ENCODE results near the gene MAG. TPM values are rescaled to one million over a fixed set of nuclear protein-coding genes. Genes with fewer than 3 reads are reported as not detected.

The MAG gene
- total RNA-seq, 1 donor from 2014 or later = not detected

DNA sequence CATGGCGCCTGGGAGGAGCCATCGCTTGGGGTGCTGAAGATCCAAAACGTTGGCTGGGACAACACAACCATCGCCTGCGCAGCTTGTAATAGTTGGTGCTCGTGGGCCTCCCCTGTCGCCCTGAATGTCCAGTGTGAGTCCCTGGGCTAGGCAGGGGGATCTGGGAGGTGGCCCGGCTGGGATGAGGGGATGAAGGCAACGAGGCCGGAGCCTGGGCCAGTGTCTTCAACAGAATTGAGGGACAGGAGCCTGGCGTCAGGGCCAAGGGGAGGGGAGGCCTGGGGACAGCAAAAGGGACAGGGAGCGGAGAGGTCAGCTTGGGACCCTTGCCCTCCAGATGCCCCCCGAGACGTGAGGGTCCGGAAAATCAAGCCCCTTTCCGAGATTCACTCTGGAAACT lies 49.0 kb downstream of the MAG start:
- no peaks in the 10 kb centered on the region for H3K4me1 ChIP-seq
- H3K4me3 ChIP-seq = no peak overlapping the region
- intact Hi-C loops (cut with DNase I) = no loop called here
- no peaks in the 10 kb centered on the region for H3K9me3 ChIP-seq
- no peaks in the 10 kb centered on the region for H3K27me3 ChIP-seq (ENCODE audit: low read depth)
- H3K36me3 ChIP-seq = no peaks in the 10 kb centered on the region
- TF ChIP-seq, protein P1, sequence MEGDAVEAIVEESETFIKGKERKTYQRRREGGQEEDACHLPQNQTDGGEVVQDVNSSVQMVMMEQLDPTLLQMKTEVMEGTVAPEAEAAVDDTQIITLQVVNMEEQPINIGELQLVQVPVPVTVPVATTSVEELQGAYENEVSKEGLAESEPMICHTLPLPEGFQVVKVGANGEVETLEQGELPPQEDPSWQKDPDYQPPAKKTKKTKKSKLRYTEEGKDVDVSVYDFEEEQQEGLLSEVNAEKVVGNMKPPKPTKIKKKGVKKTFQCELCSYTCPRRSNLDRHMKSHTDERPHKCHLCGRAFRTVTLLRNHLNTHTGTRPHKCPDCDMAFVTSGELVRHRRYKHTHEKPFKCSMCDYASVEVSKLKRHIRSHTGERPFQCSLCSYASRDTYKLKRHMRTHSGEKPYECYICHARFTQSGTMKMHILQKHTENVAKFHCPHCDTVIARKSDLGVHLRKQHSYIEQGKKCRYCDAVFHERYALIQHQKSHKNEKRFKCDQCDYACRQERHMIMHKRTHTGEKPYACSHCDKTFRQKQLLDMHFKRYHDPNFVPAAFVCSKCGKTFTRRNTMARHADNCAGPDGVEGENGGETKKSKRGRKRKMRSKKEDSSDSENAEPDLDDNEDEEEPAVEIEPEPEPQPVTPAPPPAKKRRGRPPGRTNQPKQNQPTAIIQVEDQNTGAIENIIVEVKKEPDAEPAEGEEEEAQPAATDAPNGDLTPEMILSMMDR (IDR thresholded peaks at IDR 0.05) = no peak
- ATAC-seq = no peak
- no peak overlapping the region for H3K27ac ChIP-seq
- peak; percentile 26 for DNase-seq

DNA sequence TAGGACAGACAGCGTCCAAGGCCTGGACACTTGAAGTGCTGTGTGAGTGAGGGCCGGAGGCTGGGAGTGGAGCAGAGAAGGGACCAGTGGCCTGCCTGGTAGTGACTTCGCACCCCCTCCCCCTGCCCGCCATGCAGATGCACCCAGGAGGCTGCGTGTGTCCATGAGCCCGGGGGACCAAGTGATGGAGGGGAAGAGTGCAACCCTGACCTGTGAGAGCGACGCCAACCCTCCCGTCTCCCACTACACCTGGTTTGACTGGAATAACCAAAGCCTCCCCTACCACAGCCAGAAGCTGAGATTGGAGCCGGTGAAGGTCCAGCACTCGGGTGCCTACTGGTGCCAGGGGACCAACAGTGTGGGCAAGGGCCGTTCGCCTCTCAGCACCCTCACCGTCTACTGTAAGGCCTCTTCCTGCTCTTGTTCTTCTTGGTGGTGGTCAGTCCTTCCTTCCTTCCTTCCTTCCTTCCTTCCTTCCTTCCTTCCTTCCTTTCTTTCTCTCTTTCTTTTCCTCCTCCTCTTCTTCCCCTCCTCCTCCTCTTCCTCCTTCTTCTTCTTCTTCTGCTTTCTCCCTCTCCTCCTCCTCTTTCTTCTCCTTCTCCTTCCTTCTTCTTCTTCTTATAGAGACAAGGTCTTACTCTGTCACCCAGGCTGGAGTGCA lies 49.7 kb downstream of the MAG start:
- ATAC-seq = no peak
- DNase-seq = peak; percentile 35
- H3K9me3 ChIP-seq = no peaks in the 10 kb centered on the region
- H3K4me1 ChIP-seq = peaks cover 2% of the 10 kb centered on the region
- H3K36me3 ChIP-seq = no peaks in the 10 kb centered on the region
- H3K4me3 ChIP-seq = no peak overlapping the region
- TF ChIP-seq, protein P1 (IDR thresholded peaks at IDR 0.05) = no peak
- intact Hi-C loops (cut with DNase I) = no loop called here
- no peak overlapping the region for H3K27ac ChIP-seq
- no peaks in the 10 kb centered on the region for H3K27me3 ChIP-seq (ENCODE audit: low read depth)

DNA sequence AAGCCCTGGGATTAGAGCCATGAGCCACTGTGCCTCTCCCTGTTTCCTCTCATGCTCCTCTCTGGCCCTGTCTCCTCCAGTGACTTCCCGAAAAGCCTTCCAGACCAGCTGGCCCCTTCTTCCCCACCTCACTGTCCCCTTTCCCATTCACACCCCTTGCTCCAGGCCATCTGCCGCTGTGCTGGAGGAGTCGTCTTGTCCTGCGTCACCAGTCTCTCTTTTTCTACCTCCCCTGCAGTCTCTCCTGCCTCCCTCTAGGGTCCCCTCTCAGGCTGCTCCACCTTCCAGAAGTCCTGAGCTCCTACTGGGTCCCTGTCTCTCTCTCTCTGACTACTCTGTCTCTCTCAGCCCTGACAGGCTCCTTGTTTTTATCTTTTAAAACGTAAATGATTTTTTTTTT lies 50.5 kb downstream of the MAG start:
- Histone ChIP-seq H3K27me3 (ENCODE audit: low read depth) (no peaks in the 10 kb centered on the region), H3K27ac (no peak overlapping the region), H3K9me3 (no peaks in the 10 kb centered on the region), H3K36me3 (no peaks in the 10 kb centered on the region), H3K4me3 (no peak overlapping the region), H3K4me1 (peaks cover 10% of the 10 kb centered on the region)
- intact Hi-C loops (cut with DNase I) = no loop called here
- TF ChIP-seq, protein P1 (IDR thresholded peaks at IDR 0.05) = no peak
- DNase-seq (peak; percentile 5), ATAC-seq (no peak)

DNA sequence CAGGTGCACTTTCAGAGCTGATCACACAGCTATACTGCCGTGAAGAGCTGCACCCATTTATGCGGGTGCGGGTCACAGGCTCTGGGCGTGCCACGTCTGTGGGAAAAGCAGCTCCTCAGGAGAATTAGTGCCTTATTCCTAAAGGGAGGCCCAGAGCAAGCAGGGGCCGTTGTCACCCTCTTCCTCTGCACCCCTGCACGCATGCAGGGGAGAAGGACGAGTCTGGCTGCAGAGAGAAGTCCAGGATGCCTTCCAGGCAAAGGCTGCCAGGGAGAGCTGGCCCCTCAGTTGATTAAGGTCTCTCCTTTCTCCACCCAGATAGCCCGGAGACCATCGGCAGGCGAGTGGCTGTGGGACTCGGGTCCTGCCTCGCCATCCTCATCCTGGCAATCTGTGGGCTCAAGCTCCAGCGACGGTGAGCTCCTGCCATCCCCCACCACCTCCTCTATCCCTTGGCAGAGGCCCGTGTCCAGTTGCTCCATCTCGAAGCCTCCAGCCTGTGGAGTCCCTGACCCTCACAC lies 52.6 kb downstream of the MAG start:
- Histone ChIP-seq H3K27me3 (ENCODE audit: low read depth) (peaks cover 5% of the 10 kb centered on the region), H3K27ac (no peak overlapping the region), H3K36me3 (no peaks in the 10 kb centered on the region), H3K4me3 (no peak overlapping the region), H3K4me1 (peaks cover 10% of the 10 kb centered on the region), H3K9me3 (no peaks in the 10 kb centered on the region)
- DNase-seq (peak; percentile 20), ATAC-seq (no peak)
- intact Hi-C loops (cut with DNase I) = no loop called here
- TF ChIP-seq, protein P1 (IDR thresholded peaks at IDR 0.05) = no peak

DNA sequence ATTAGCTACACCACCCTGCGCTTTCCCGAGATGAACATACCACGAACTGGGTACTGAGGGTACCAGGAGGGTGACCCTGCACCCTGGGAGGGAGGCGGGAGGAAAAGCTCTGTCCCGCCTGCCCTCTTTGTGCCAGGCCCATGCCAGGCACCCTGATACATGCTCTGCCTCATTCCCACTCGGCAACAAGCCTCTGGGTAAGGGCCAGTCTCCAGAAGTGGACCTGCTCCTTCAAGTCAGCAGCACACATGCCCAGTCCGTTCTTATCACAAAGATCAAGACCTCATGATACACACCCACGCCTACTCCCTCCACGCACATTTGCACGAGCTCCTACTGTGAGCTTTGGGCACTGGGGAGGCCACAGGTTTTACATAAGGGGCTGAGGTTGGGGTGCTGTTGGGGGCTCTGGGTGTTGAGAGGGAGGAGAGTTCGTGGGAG lies 53.7 kb downstream of the MAG start:
- intact Hi-C loops (cut with DNase I) = no loop called here

More for the DNA sequence above, 53.7 kb downstream of the MAG start:
- TF ChIP-seq, protein P1 (IDR thresholded peaks at IDR 0.05) = no peak
- H3K36me3 ChIP-seq = no peaks in the 10 kb centered on the region
- ATAC-seq (no peak), DNase-seq (peak; percentile 28)
- no peaks in the 10 kb centered on the region for H3K9me3 ChIP-seq
- no peak overlapping the region for H3K27ac ChIP-seq
- H3K4me3 ChIP-seq = no peak overlapping the region
- peaks cover 5% of the 10 kb centered on the region for H3K27me3 ChIP-seq (ENCODE audit: low read depth)
- peaks cover 10% of the 10 kb centered on the region for H3K4me1 ChIP-seq
